ENCODE data around the gene ELF4.

Gene ELF4

DNA sequence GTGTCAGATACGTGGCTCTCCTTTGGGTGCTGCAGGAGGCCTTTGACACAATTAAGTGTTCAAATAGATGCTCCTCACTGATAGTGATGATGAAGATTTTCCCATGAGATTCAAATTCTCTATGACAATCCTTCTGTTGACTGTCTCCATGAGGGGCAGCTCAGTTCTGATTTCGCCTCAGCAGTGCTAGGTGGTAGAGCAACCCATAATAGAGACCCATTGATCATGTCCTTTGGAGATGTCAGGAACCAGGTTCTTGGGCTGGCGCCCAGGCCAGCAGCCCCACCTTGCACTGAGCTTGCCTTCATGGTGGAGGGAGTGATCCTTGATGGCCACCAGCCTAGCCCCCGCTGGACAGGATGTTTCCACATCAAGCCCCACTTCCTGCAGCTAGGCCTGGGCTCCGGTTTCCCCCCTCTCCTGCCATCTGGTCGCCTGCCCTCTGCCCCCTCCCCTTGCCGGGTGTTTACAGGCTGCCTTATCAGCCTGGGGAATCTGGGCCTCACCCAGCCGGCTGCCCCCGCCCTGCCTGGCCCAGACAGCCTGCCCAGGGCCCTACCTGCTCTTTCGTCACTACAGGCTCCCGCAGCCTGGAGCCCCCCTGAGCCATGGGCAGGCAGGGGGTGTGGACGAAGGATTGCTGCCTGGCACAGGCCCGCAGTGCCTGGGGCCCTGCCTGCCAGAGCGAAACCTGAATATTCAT, 12.6 kb downstream of the ELF4 start (continued):
- TF ChIP-seq ZEB2 (tag by site-specific recombination; IDR thresholded peaks at IDR 0.05) (no peak), ZNF202 (tag by site-specific recombination; IDR thresholded peaks at IDR 0.05; ENCODE audit: borderline replicate concordance) (no peak), HOXC10 (CRISPR knock-in tag; IDR thresholded peaks at IDR 0.05) (no peak), ZFHX2 (tag by site-specific recombination; conservative IDR thresholded peaks at IDR 0.05) (no peak), ZBTB8A (tag by site-specific recombination; IDR thresholded peaks at IDR 0.05) (peak; percentile 42; the same call in 1 of the 2 replicates)

DNA sequence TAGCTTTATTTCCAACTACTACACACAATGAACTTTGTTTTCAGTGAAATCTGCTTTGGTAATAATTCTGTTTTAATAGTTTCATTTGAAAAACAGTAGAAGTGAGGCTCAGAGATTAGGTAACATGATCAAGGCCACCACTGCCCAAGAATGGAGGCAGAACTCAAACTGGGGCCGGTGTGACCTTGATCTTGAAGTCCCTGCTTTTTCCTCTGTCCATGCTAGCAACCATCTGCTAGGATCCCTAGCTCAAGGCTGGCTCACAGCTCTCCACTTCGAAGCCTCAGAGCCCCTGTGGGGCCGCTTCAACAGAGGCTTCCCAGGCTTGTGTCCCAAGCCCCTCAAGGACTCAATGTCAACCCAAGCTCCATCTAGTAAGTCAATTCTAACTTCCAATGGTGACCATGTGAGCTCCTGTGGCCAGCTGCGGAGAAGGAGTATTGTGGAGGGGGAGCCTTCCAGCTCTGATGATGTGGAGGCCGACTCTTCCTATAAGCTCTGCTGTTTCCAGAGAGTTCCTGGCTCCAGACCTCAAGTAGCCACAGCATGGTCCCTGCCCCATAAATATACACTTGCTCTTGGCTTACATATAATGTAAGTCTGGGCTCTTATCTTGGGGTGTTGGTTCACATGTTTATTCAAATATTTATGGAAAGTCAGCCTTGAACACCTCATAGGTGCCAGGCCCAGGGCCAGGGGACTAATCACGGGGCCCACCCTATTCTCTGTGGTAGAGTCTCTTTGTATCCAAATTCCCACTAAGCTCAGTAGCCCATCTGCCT, 14.9 kb downstream of the ELF4 start:
- Histone ChIP-seq H3K4me1 (ENCODE audit: control insufficient read depth, insufficient read depth, low read length) (no peaks in the 10 kb centered on the region), H3K27ac (ENCODE audit: extremely low read depth, low read depth, low read length) (no peak overlapping the region), H3K36me3 (ENCODE audit: control insufficient read depth in 2 of 2, insufficient read depth in 1 of 2, low read length in 2 of 2) (no peaks in the 10 kb centered on the region; a peak in 1 of 3 replicates), H3K9me3 (ENCODE audit: control insufficient read depth, insufficient read depth, low read depth, low read length) (no peaks in the 10 kb centered on the region), H3K4me3 (ENCODE audit: low read depth, low read length) (no peak overlapping the region)
- TF ChIP-seq ZNF121 (tag by site-specific recombination; IDR thresholded peaks at IDR 0.05) (no peak), ZNF623 (tag by site-specific recombination; IDR thresholded peaks at IDR 0.05) (no peak), ZFP3 (tag by site-specific recombination; IDR thresholded peaks at IDR 0.05; ENCODE audit: low read depth) (no peak), GLI2 (tag by site-specific recombination; IDR thresholded peaks at IDR 0.05; ENCODE audit: borderline replicate concordance, low read depth) (no peak), ZSCAN23 (tag by site-specific recombination; IDR thresholded peaks at IDR 0.05) (no peak), ZNF311 (tag by site-specific recombination; IDR thresholded peaks at IDR 0.05; ENCODE audit: borderline replicate concordance) (no peak), ZNF660 (tag by site-specific recombination; IDR thresholded peaks at IDR 0.05) (no peak), SP3 (tag by site-specific recombination; IDR thresholded peaks at IDR 0.05) (no peak), ZNF621 (tag by site-specific recombination; IDR thresholded peaks at IDR 0.05) (no peak), ZNF155 (tag by site-specific recombination; IDR thresholded peaks at IDR 0.05) (no peak), ZNF416 (tag by site-specific recombination; IDR thresholded peaks at IDR 0.05) (no peak), ZNF830 (tag by site-specific recombination; IDR thresholded peaks at IDR 0.05; ENCODE audit: low read depth) (no peak)
- TF ChIP-seq, protein P1, sequence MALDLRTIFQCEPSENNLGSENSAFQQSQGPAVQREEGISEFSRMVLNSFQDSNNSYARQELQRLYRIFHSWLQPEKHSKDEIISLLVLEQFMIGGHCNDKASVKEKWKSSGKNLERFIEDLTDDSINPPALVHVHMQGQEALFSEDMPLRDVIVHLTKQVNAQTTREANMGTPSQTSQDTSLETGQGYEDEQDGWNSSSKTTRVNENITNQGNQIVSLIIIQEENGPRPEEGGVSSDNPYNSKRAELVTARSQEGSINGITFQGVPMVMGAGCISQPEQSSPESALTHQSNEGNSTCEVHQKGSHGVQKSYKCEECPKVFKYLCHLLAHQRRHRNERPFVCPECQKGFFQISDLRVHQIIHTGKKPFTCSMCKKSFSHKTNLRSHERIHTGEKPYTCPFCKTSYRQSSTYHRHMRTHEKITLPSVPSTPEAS (tag by site-specific recombination; IDR thresholded peaks at IDR 0.05): no peak
- TF ChIP-seq, protein P2, sequence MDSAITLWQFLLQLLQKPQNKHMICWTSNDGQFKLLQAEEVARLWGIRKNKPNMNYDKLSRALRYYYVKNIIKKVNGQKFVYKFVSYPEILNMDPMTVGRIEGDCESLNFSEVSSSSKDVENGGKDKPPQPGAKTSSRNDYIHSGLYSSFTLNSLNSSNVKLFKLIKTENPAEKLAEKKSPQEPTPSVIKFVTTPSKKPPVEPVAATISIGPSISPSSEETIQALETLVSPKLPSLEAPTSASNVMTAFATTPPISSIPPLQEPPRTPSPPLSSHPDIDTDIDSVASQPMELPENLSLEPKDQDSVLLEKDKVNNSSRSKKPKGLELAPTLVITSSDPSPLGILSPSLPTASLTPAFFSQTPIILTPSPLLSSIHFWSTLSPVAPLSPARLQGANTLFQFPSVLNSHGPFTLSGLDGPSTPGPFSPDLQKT (IDR thresholded peaks at IDR 0.05; ENCODE audit: borderline replicate concordance, low read depth, low read length): no peak
- TF ChIP-seq, protein P3, sequence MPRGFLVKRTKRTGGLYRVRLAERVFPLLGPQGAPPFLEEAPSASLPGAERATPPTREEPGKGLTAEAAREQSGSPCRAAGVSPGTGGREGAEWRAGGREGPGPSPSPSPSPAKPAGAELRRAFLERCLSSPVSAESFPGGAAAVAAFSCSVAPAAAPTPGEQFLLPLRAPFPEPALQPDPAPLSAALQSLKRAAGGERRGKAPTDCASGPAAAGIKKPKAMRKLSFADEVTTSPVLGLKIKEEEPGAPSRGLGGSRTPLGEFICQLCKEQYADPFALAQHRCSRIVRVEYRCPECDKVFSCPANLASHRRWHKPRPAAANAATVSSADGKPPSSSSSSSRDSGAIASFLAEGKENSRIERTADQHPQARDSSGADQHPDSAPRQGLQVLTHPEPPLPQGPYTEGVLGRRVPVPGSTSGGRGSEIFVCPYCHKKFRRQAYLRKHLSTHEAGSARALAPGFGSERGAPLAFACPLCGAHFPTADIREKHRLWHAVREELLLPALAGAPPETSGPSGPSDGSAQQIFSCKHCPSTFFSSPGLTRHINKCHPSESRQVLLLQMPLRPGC (tag by site-specific recombination; IDR thresholded peaks at IDR 0.05): no peak
- POLR2A ChIA-PET: interaction anchor here (0.7 kb wide), 1 partner anchor 14 kb away, joined by 17 read pairs; no protein-coding TSS in a partner anchor
- CTCF ChIA-PET: interaction anchor here (1.6 to 1.7 kb wide), 2 partner anchors 14 to 16 kb away, joined by 3 to 9 read pairs; no protein-coding TSS in a partner anchor
